Central memory CD8-positive, alpha-beta T cell (primary cell): ENCODE data around the gene OGDHL.
"Not testable (repeated sequence)": the region's sequence is repeated elsewhere in the genome, so short reads cannot be mapped to it uniquely, and the experiment has no call there.

Experiments
- ATAC-seq: fragments of 150-1000 bp; cut with Tn5 transposase; replicated peaks from 2 replicates; pipeline ENCODE4 v1.10.0; 2022; ENCODE audit warnings: mild to moderate bottlenecking, moderate FRiP score, moderate number of reproducible peaks; ENCODE audit not compliant: poor library complexity, severe bottlenecking; ENCODE audit errors: extremely low read depth
- DNase-seq, 2 donors: peaks; one replicate each; pipeline ENCODE4 v3.0.0; 2021; ENCODE audit warnings: low spot score in 2 of 2
- H3K27ac Mint-ChIP-seq: one replicate; pipeline ENCODE4 v1.8.0; 2022; ENCODE audit warnings: low read depth, mild to moderate bottlenecking, moderate library complexity, mixed read lengths
- H3K27me3 Mint-ChIP-seq: one replicate; pipeline ENCODE4 v1.8.0; 2022; ENCODE audit warnings: mixed read lengths
- H3K36me3 Mint-ChIP-seq: one replicate; pipeline ENCODE4 v1.8.0; 2022; ENCODE audit warnings: mild to moderate bottlenecking, moderate library complexity, mixed read lengths; ENCODE audit not compliant: insufficient read depth
- H3K4me1 Mint-ChIP-seq: one replicate; pipeline ENCODE4 v1.8.0; 2022; ENCODE audit warnings: mixed read lengths
- H3K4me3 Mint-ChIP-seq: one replicate; pipeline ENCODE4 v1.8.0; 2022; ENCODE audit warnings: mild to moderate bottlenecking, moderate library complexity, mixed read lengths
- H3K9me3 Mint-ChIP-seq: one replicate; pipeline ENCODE4 v1.8.0; 2022; ENCODE audit warnings: mixed read lengths

The OGDHL gene

GRCh38 chr10:49733866-49734265 is 28.3 kb downstream of the OGDHL start:
- peaks cover 9% of the 10 kb centered on the region for H3K27me3 Mint-ChIP-seq
- H3K4me1 Mint-ChIP-seq: no peaks in the 10 kb centered on the region
- ATAC-seq (no peak), DNase-seq (no peak)
- H3K36me3 Mint-ChIP-seq: no peaks in the 10 kb centered on the region
- H3K9me3 Mint-ChIP-seq: no peaks in the 10 kb centered on the region
- H3K27ac Mint-ChIP-seq: no peak overlapping the region
- H3K4me3 Mint-ChIP-seq: no peak overlapping the region

- H3K4me3 Mint-ChIP-seq: no peak overlapping the region
- H3K4me1 Mint-ChIP-seq: no peaks in the 10 kb centered on the region
- peaks cover 11% of the 10 kb centered on the region for H3K9me3 Mint-ChIP-seq
- peaks cover 2% of the 10 kb centered on the region for H3K36me3 Mint-ChIP-seq
- DNase-seq: no peak
- peaks cover 4% of the 10 kb centered on the region for H3K27me3 Mint-ChIP-seq
- ATAC-seq: no peak
- H3K27ac Mint-ChIP-seq: no peak overlapping the region
Observed at GRCh38 chr10:49726593-49726992, 35.5 kb downstream of the OGDHL start.

GRCh38 chr10:49715157-49715556 is 47.0 kb downstream of the OGDHL start:
- H3K36me3 Mint-ChIP-seq, H3K9me3 Mint-ChIP-seq, H3K4me3 Mint-ChIP-seq, ATAC-seq, H3K27ac Mint-ChIP-seq, DNase-seq, H3K4me1 Mint-ChIP-seq: not testable (repeated sequence)
- peaks cover 39% of the 10 kb centered on the region for H3K27me3 Mint-ChIP-seq

- Mint-ChIP-seq H3K27me3 (peaks cover 52% of the 10 kb centered on the region), H3K27ac (no peak overlapping the region), H3K9me3 (no peaks in the 10 kb centered on the region), H3K4me1 (no peaks in the 10 kb centered on the region), H3K4me3 (no peak overlapping the region), H3K36me3 (no peaks in the 10 kb centered on the region)
- no peak for ATAC-seq
- no peak for DNase-seq
Observed at GRCh38 chr10:49713266-49713665, 48.9 kb downstream of the OGDHL start.

GRCh38 chr10:49711481-49711880 is 50.6 kb downstream of the OGDHL start:
- DNase-seq (no peak), ATAC-seq (no peak)
- H3K4me3 Mint-ChIP-seq: no peak overlapping the region
- no peaks in the 10 kb centered on the region for H3K4me1 Mint-ChIP-seq
- no peaks in the 10 kb centered on the region for H3K9me3 Mint-ChIP-seq
- H3K27ac Mint-ChIP-seq: no peak overlapping the region
- H3K27me3 Mint-ChIP-seq: peaks cover 52% of the 10 kb centered on the region
- no peaks in the 10 kb centered on the region for H3K36me3 Mint-ChIP-seq

GRCh38 chr10:49710966-49711365 is 51.2 kb downstream of the OGDHL start:
- Mint-ChIP-seq H3K4me3 (no peak overlapping the region), H3K27me3 (peaks cover 52% of the 10 kb centered on the region), H3K36me3 (no peaks in the 10 kb centered on the region), H3K4me1 (no peaks in the 10 kb centered on the region), H3K9me3 (no peaks in the 10 kb centered on the region), H3K27ac (no peak overlapping the region)
- DNase-seq (no peak), ATAC-seq (no peak)

GRCh38 chr10:49709934-49710333 is 52.2 kb downstream of the OGDHL start:
- H3K27me3 Mint-ChIP-seq: peaks cover 52% of the 10 kb centered on the region
- no peaks in the 10 kb centered on the region for H3K9me3 Mint-ChIP-seq
- H3K36me3 Mint-ChIP-seq: no peaks in the 10 kb centered on the region
- DNase-seq: no peak
- H3K4me1 Mint-ChIP-seq: no peaks in the 10 kb centered on the region
- no peak for ATAC-seq
- H3K27ac Mint-ChIP-seq: no peak overlapping the region
- no peak overlapping the region for H3K4me3 Mint-ChIP-seq

- Mint-ChIP-seq H3K4me1 (no peaks in the 10 kb centered on the region), H3K27ac (no peak overlapping the region), H3K4me3 (no peak overlapping the region), H3K36me3 (no peaks in the 10 kb centered on the region), H3K27me3 (peaks cover 56% of the 10 kb centered on the region), H3K9me3 (no peaks in the 10 kb centered on the region)
- DNase-seq: no peak
- ATAC-seq: no peak
Observed at GRCh38 chr10:49707585-49707984, 54.5 kb downstream of the OGDHL start.

- Mint-ChIP-seq H3K36me3 (no peaks in the 10 kb centered on the region), H3K9me3 (no peaks in the 10 kb centered on the region), H3K4me1 (no peaks in the 10 kb centered on the region), H3K27me3 (peaks cover 77% of the 10 kb centered on the region), H3K27ac (no peak overlapping the region), H3K4me3 (no peak overlapping the region)
- ATAC-seq (no peak), DNase-seq (no peak)
Observed at GRCh38 chr10:49700997-49701396, 61.1 kb downstream of the OGDHL start.

GRCh38 chr10:49700211-49700610 is 61.9 kb downstream of the OGDHL start:
- Mint-ChIP-seq H3K36me3 (no peaks in the 10 kb centered on the region), H3K4me3 (no peak overlapping the region), H3K9me3 (no peaks in the 10 kb centered on the region), H3K27ac (no peak overlapping the region), H3K4me1 (no peaks in the 10 kb centered on the region), H3K27me3 (peaks cover 78% of the 10 kb centered on the region)
- DNase-seq (no peak), ATAC-seq (no peak)

- no peaks in the 10 kb centered on the region for H3K4me1 Mint-ChIP-seq
- ATAC-seq (no peak), DNase-seq (no peak)
- no peaks in the 10 kb centered on the region for H3K36me3 Mint-ChIP-seq
- H3K27ac Mint-ChIP-seq: no peak overlapping the region
- H3K27me3 Mint-ChIP-seq: peaks cover 80% of the 10 kb centered on the region
- H3K4me3 Mint-ChIP-seq: no peak overlapping the region
- no peaks in the 10 kb centered on the region for H3K9me3 Mint-ChIP-seq
Observed at GRCh38 chr10:49698679-49699078, 63.4 kb downstream of the OGDHL start.

GRCh38 chr10:49696311-49696710 is 65.8 kb downstream of the OGDHL start:
- no peak overlapping the region for H3K4me3 Mint-ChIP-seq
- peaks cover 77% of the 10 kb centered on the region for H3K27me3 Mint-ChIP-seq
- H3K4me1 Mint-ChIP-seq: no peaks in the 10 kb centered on the region
- DNase-seq (no peak), ATAC-seq (no peak)
- no peak overlapping the region for H3K27ac Mint-ChIP-seq
- H3K36me3 Mint-ChIP-seq: no peaks in the 10 kb centered on the region
- H3K9me3 Mint-ChIP-seq: no peaks in the 10 kb centered on the region

GRCh38 chr10:49694466-49694865 is 67.7 kb downstream of the OGDHL start:
- Mint-ChIP-seq H3K27me3 (peaks cover 78% of the 10 kb centered on the region), H3K27ac (no peak overlapping the region), H3K4me1 (no peaks in the 10 kb centered on the region), H3K4me3 (no peak overlapping the region), H3K9me3 (no peaks in the 10 kb centered on the region), H3K36me3 (no peaks in the 10 kb centered on the region)
- DNase-seq (no peak), ATAC-seq (no peak)

GRCh38 chr10:49691588-49691987 is 70.5 kb downstream of the OGDHL start:
- H3K27me3 Mint-ChIP-seq: peaks cover 81% of the 10 kb centered on the region
- H3K4me1 Mint-ChIP-seq: no peaks in the 10 kb centered on the region
- ATAC-seq (no peak), DNase-seq (no peak)
- no peaks in the 10 kb centered on the region for H3K9me3 Mint-ChIP-seq
- no peak overlapping the region for H3K27ac Mint-ChIP-seq
- no peaks in the 10 kb centered on the region for H3K36me3 Mint-ChIP-seq
- H3K4me3 Mint-ChIP-seq: no peak overlapping the region
